Glomerular visceral epithelial cell (primary cell): ENCODE results near the gene EMX1.

Source experiments
- DNase-seq: peaks from one replicate; pipeline ENCODE4 v3.0.0-alpha.2; 2016; ENCODE audit errors: extremely low spot score

EMX1 gene

DNA sequence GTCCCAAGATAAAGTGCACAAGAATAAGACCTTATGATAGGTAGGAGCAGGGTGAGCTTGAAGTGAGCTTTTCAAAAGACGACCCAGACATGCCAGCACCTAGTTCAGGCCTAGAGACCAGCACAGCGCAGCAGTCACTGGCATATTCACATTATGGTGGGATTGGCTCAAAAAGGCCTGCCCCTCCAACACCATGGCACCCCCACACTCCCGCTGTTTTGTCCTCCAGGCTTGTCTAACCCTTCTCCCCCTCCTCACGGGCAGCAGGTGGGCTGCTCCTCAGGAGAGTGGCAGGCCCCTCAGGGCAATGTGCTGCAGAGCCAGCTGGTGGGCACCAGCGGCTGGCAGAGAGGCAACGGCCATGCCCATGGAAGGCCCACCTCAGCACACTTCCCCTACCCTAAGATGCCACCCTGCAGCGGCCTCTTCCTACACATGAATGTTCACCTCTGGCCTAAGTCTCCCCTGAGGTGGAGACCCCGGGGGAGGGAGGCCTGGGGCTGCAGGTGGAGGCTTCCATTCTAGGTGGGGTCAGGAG is 25.6 kb downstream of the EMX1 start:
- no peak for DNase-seq

DNA sequence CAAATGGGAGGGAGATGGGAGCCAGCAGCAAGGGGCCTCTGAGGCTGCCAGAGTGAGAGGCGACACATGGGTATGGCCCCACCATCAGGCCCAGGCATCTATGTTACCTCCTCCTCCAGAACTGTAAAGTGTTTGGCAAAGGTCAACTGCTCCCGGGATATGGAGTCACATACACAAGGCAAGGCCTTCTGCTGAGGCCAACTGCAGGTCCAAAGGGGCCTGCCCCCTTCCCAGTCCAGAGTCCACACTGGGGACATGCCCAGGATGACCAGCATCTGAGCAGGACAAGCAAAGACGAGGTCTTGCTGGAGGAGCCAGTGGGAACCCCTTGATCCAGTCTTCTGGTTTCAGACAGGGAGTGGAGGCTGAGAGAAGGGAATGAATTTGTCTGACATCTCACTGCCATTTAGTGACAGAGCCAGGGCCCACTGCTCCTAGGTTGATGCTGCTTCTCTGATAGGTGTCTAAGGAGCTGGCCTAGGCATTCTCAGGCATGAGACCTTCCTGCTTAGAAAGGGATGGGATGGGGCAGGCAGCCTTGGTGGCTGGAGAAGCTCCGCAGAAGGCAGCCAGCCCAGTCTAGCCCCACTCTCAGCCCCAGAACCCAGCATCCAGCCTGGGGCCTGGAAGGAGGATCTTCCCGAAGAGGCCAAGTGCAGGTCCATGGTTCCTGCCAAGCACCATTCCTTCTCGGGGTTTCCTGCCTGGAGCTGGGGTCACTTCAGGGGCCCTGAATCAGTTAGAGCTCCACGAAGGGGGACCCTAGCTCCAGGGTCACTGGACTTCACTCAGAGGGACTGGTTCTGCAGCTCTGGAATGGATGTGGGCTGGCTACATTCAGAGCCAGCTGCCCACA is 26.4 kb downstream of the EMX1 start:
- no peak for DNase-seq

- DNase-seq: no peak
These were observed 27.6 kb downstream of the EMX1 start for GRCh38 chr2:72944804-72945449.

DNA sequence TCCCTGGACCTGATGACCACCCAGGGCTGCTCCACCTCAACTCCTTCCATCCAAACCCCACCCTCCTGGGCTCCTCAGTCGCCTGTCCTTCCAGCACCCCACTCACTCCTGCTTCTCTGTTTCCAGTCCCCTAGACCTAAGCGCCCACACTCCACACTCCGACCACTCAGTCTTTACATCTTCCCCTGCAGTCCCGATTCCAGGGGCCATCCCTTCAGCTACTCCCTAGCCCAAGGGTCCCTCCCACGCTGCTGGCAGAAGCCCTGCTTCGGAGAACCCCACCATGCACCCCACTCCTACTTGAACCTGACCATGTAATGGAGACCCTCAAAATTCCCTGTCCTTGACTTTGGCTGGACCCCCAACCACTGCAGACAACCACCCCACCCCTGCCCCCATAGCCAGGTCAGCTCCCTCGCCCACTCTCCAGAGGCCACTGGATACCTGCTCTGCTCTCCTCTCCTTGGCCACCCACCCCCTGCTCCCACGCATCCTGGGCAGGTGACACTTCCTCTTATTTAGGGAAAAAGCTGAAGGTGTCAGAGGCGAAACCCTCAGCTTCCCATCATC is 28.2 kb downstream of the EMX1 start:
- DNase-seq: no peak

- no peak for DNase-seq
These were observed 29.1 kb downstream of the EMX1 start for GRCh38 chr2:72946466-72946865.

GRCh38 chr2:72947952-72948830 is 30.9 kb downstream of the EMX1 start:
- no peak for DNase-seq

DNA sequence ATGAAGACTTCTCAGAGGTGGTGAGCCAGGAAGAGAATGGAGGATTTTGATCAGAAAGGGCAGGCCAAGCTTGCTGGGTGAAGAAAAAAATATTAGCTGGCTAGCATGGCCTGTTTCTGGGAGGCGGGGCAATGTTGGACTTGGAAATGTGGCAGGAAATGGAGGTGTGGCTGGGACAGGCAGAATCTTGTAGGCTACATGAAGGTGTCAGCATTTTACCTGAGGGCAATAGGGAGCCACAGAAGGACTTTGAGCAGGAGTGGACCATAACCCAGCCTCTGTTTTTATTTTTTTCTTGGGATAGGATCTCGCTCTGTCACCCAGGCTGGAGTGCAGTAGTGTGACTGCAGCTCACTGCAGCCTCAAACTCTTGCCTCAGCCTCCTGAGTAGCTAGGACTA is 31.7 kb downstream of the EMX1 start:
- DNase-seq: no peak

- no peak for DNase-seq
These were observed 32.3 kb downstream of the EMX1 start for GRCh38 chr2:72949642-72950041.

DNA sequence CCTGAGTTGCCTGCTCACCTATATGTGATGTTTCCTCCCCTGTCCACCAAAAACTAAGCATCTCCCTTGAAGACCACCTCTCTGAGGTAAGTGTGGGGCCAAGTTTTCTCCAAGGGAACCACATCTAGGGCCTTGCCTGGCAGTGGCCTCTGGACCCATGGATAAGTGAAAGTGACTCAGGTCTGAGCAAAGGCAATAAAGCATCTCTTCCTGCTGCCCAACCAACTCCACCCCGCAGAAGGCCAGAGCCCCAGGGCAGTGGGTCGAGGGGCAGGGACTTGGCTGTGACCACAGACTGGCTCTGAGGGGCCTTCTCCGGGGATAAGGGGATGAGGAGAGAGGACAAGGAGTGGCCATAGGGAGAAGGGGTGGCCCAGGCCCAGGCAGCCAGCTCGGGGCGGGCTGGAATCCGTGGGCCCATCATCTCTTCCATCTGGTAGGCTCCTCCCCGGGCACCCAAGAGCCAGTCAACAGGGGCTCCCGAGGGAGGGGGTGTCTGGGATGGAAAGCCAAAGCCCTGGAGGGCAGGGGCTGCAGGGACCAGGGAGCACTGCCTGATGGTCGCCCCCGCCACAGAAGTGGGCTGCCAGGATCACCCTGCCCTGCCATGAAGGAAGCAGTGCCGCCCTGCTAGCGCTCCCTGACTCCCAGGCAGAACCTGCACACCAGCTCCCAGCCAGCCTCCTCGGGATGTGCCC is 33.4 kb downstream of the EMX1 start:
- no peak for DNase-seq

DNA sequence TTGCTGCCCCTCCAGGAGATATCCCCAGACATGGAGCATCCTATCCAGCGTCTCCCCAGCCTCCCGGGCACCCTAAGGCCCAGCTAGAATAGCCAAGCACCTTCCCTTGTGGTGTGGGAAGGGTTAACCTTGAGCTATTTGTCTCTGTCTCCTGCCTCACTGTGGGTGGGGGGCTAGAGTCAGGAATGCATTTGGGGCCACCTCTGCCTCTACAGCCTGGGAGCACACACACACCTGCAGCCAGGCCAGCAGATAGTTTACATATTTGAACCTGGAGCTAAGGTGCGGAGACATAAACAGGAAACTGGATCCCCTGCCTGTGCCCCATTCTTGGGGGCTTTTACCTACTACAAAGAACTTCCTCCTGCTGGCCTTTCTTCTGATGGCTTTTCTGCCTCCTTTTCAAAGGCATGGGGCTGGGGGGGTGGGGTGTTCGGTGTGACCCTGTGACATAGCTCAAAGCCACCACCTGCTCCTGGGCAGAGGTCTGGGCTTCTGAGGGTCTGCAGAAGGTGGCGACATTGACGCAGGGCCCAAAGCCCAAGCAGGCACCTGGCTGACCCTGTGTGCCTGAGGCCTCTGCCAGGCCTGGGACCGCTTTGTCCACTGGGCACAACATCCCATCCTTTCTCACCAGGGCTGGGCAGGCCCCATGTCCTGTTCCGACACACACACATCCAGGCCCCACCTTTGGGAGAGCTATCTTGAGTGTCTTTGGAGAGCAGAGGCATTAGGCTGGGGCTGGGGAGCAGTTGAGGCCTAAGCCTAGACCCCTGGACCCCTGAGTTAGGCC is 34.2 kb downstream of the EMX1 start:
- no peak for DNase-seq

GRCh38 chr2:72952110-72952823 is 34.9 kb downstream of the EMX1 start:
- no peak for DNase-seq

GRCh38 chr2:72952961-72953360 is 35.6 kb downstream of the EMX1 start:
- DNase-seq: no peak

DNA sequence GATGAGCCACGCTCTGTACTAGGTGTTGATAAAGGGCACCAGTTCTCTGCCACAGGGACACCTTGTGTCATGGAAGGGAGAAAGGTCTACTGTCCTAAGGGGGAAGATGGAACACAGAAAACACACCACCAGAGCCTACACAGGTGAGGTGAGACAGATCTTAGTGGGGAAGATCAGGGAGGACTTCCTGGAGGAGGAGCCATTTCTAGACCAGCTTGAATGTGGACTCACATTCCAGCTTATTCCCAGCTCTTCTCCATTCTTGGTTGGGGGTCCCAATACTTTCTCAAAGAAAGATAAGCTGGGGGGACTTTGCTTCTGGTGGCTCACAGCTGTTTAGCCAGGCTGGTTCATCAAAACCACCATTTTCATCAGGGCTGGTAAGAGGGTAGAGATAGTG is 36.2 kb downstream of the EMX1 start:
- no peak for DNase-seq

DNA sequence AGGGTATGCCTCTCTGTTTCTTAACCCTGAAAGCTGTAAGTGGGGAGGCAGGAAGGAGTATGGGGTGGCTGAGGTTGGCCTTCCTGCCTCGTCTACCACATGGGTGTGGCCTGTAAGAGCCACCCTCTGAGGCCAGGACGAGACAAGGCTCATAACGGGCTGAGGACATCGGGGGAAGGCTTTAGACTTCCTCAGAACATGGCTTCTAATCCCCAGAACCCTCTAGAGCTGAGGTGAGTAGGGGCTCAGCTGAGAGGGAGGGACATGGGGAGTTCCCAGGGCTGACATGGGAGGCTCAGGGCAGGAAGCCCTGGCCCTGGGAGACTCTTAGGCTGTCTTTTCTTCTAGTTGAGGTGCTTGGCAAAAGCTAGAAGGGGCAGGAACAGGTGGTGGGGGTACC is 36.7 kb downstream of the EMX1 start:
- DNase-seq: no peak

DNA sequence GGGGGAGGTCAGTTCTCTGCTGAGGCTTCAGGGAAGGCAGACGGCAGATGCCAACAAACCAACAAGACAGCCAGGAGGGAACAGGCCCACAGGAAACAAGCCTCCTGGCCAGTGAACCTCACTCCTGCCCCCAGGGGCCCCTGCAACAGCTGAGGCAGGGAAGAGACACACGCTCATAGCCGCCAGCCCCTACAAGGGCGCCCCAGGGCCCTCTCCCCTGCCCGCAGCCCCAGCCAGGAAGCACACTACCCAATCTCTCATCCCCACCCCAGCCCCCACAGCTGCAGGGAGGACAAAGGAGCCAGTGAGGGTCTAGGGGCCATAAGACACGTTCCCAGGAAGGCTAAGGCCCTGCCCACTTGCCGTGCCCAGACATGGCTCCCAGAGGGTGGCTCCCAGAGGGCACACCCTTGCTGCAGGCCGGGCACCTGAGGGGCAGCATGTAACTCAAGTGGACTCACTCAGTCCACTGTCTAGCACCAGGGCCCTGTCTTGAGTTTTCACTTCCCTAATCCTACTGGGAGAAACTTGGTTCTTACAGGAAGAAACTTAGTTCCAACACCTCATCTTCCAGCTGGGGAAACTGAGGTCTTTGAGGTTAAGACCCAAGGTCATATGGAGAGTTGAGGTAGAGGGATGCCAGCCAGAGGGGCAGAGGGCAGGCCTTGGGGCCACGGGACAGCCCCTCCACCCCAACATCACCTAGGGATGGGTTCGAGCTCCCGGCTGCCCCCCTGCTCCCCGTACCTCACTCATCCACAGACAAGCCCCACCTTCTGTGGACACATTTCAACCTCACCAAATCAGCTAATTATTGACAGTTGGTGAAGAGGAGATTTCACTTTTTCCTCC is 37.3 kb downstream of the EMX1 start:
- no peak for DNase-seq

DNA sequence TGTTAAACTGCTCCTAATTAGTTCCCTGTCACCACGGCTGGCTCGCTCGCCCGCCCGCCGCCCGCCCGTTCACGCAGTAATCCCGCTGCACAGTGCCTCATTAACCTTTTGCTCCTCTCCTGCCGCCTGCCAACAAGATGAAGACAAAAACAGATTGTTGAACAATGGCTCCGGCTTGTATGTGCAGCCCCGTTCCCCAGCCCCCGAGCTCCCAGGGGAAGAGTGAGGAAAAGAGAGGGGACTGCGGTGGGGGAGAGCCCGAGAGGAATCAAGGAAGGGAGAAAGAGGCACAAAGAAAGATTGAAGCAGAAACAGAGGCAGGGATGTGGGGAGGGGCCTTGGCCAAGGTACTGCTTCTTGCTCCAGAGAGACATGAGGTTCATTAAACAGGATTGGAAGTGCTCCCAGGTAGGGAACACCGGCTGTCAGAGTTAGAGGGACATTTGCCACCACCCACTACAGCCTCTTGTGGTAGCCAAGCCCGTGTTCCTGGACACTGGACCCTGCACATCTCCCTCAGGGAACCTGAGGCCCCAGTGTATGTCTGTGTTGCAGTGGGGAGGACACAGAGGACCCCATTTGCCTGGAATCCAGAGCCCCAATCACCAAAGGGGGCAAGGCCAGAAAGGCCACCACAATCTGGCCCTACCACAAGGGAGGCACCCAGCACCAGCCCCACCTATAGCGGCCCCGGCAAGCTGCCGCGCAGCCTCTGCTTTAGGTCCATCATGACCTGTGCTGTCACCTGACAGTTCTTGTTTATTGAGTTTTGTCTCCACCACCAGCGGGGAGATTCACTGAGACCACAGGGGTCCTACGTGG is 38.1 kb downstream of the EMX1 start:
- no peak for DNase-seq

DNA sequence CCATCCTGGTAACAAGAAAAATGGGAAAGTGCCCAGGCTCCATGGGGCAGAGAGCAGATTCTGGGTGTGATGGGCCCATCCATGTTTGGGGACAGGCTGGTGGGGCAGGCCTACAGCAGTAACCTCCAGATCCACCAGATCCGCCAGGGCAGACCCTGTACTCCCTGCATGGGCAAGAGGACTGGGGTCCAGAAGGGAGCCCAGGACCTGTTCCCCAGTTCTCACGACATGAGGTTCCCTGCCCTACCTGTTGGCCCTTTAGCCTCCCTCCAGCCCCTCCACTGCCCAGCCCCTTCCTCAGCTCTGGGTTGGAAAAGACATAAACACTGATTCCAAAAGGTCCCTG is 38.7 kb downstream of the EMX1 start:
- DNase-seq: no peak

- no peak for DNase-seq
These were observed 39.6 kb downstream of the EMX1 start for GRCh38 chr2:72956936-72957335.
